Hematopoietic multipotent progenitor cell treated with erythropoietin and hydrocortisone succinate and interleukin-3 and kit ligand, for 17 days (in vitro differentiated cells): ENCODE results near the gene PRDX6.
"Not testable (repeated sequence)": the region's sequence is repeated elsewhere in the genome, so short reads cannot be mapped to it uniquely, and the experiment has no call there.

Experiments used
- DNase-seq: peaks from one replicate; pipeline ENCODE4 v3.0.0-alpha.2; 2015; ENCODE audit warnings: low spot score

The PRDX6 gene

GRCh38 chr1:173477286-173478093 is at the start of gene PRDX6:
Gene PRDX6 (plus strand): TSS chr1:173477335. CDS start chr1:173477398, 63 bp downstream.
- no peak for DNase-seq

GRCh38 chr1:173429471-173430402 is 47.4 kb upstream of the PRDX6 start:
- DNase-seq, result peak; percentile 88

GRCh38 chr1:173430677-173431303 is 46.3 kb upstream of the PRDX6 start:
- DNase-seq, result no peak

GRCh38 chr1:173431304-173432045 is 45.7 kb upstream of the PRDX6 start:
- peak; percentile 94 for DNase-seq

- no peak for DNase-seq
Measured at GRCh38 chr1:173432331-173432730, 44.8 kb upstream of the PRDX6 start.

GRCh38 chr1:173433751-173434326 is 43.3 kb upstream of the PRDX6 start:
- DNase-seq, result no peak

GRCh38 chr1:173436841-173437428 is 40.2 kb upstream of the PRDX6 start:
- DNase-seq, result no peak

- DNase-seq, result no peak
Measured at GRCh38 chr1:173438675-173439074, 38.5 kb upstream of the PRDX6 start.

- DNase-seq, result no peak
Measured at GRCh38 chr1:173440430-173440829, 36.7 kb upstream of the PRDX6 start.

- DNase-seq, result no peak
Measured at GRCh38 chr1:173444757-173445156, 32.4 kb upstream of the PRDX6 start.

GRCh38 chr1:173445164-173445563 is 32.0 kb upstream of the PRDX6 start:
- DNase-seq, result no peak

GRCh38 chr1:173445656-173446055 is 31.5 kb upstream of the PRDX6 start:
- DNase-seq, result no peak

- no peak for DNase-seq
Measured at GRCh38 chr1:173447224-173447623, 29.9 kb upstream of the PRDX6 start.

- no peak for DNase-seq
Measured at GRCh38 chr1:173448945-173449344, 28.2 kb upstream of the PRDX6 start.

GRCh38 chr1:173451981-173452380 is 25.2 kb upstream of the PRDX6 start:
- no peak for DNase-seq

GRCh38 chr1:173453982-173454381 is 23.2 kb upstream of the PRDX6 start:
- no peak for DNase-seq

- DNase-seq, result no peak
Measured at GRCh38 chr1:173454966-173455524, 22.1 kb upstream of the PRDX6 start.

- DNase-seq, result no peak
Measured at GRCh38 chr1:173459885-173460284, 17.2 kb upstream of the PRDX6 start.

- not testable (repeated sequence) for DNase-seq
Measured at GRCh38 chr1:173462666-173463065, 14.5 kb upstream of the PRDX6 start.

- DNase-seq, result not testable (repeated sequence)
Measured at GRCh38 chr1:173464185-173464584, 12.9 kb upstream of the PRDX6 start.

- DNase-seq, result no peak
Measured at GRCh38 chr1:173467426-173467825, 9.7 kb upstream of the PRDX6 start.
